GM12891 (cell line): ENCODE results near the gene AGBL5.

Source experiments
- POLR2A ChIP-seq: IDR thresholded peaks from 2 replicates; pipeline ENCODE4 v1.6.1; 2011; ENCODE audit warnings: low read depth, low read length, control low read depth
- POLR2AphosphoS5 ChIP-seq: IDR thresholded peaks from 2 replicates; pipeline ENCODE4 v1.6.1; 2011; ENCODE audit warnings: low read depth, low read length, control low read depth

GRCh38 chr2:27072920-27073319 lies 21.5 kb downstream of the AGBL5 start:
- TF ChIP-seq POLR2A = no peak
- no peak for TF ChIP-seq POLR2AphosphoS5
